ENCODE results near the gene ZNF79.
"Not testable (repeated sequence)": the region's sequence is repeated elsewhere in the genome, so short reads cannot be mapped to it uniquely, and the experiment has no call there.

Gene ZNF79

GRCh38 chr9:127457191-127457878 is 33.2 kb downstream of the ZNF79 start:
- DNase-seq (ENCODE audit: low read depth), result no peak

GRCh38 chr9:127458921-127459320 is 34.7 kb downstream of the ZNF79 start:
- no peak for DNase-seq (ENCODE audit: low read depth)

GRCh38 chr9:127463382-127463781 is 39.2 kb downstream of the ZNF79 start:
- DNase-seq (ENCODE audit: low read depth), result no peak

DNA sequence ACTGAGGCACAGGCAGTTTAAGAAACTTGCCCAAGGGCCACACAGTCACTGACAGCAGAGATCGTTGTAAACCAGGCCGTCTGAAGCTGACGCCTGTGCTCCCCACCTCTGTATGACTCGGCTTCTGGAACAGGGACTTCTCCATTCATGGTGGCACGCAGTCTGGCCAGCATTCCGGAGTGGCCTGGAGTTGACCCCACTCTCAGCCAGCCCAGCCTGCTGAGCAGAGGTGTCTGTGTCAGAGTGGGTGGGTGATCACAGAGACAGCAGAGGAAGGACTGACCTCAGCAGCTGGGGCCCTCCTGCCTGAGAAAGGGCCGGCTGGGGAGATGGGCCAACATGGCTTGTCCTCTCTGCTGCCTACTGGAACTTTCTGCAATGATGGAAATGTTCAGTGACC is 39.7 kb downstream of the ZNF79 start:
- DNase-seq (ENCODE audit: low read depth), result no peak

- DNase-seq (ENCODE audit: low read depth), result not testable (repeated sequence)
Observed at GRCh38 chr9:127466407-127466917, 42.3 kb downstream of the ZNF79 start.

GRCh38 chr9:127467621-127468020 is 43.4 kb downstream of the ZNF79 start:
- no peak for DNase-seq (ENCODE audit: low read depth)

- DNase-seq (ENCODE audit: low read depth), result no peak
Observed at GRCh38 chr9:127470662-127471061, 46.5 kb downstream of the ZNF79 start.

DNA sequence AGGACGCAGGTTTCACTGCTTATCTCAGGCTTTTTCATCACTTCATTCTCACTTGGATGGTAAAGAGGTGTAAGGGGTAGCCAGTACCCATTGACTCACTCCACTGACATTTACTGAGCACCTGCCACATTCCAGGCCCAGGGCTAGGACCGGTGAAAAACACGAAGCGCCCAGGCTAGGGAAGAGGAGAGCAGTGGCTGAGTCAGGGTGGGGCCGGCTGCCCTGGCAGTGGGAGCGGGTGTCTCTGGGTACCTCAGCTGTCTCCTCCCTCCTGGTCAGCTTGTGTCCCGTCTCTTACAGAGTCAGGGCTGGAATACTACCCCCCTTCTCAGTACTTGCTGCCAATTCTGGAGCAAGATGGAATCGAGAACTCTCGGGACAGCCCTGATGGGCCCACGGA is 49.3 kb downstream of the ZNF79 start:
- DNase-seq (ENCODE audit: low read depth), result no peak

DNA sequence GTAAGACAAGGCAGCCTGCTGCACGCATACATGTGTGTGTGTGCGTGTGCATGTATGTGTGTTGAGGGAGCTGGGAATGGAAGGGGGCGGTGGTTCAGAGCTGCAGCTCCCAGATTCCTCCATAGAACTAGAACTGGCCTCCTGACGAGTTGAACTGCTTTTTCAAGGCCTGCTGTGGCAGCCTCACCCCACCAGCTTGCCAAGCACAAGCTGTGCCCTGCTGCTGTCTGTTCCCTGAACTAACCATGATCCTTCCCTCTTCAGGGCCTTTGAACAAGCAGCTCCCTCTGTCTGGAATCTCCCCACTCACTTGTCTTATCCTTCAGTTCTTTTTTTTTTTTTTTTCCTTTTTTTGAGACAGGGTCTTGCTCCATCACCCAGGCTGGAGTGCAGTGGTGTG is 49.8 kb downstream of the ZNF79 start:
- DNase-seq (ENCODE audit: low read depth), result no peak

DNA sequence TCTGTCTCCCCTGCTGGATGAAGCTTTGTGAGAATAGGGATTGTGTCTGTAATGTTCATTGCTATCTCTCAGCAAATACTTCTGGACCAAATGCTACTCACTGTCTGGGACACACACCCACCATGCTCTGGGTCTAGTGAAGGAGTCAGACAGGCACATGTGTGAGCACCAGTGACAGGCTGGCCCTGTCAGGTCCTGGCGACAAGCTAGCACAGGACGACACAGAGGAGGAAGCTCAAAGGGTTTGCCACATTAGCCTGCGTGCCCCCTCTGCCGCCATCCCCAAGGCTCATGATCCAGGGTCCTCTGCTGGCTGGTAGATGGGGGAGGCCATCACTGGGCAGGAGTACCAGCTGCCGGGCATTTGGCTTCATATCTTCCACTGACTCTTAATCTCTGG is 50.4 kb downstream of the ZNF79 start:
- DNase-seq (ENCODE audit: low read depth), result no peak

DNA sequence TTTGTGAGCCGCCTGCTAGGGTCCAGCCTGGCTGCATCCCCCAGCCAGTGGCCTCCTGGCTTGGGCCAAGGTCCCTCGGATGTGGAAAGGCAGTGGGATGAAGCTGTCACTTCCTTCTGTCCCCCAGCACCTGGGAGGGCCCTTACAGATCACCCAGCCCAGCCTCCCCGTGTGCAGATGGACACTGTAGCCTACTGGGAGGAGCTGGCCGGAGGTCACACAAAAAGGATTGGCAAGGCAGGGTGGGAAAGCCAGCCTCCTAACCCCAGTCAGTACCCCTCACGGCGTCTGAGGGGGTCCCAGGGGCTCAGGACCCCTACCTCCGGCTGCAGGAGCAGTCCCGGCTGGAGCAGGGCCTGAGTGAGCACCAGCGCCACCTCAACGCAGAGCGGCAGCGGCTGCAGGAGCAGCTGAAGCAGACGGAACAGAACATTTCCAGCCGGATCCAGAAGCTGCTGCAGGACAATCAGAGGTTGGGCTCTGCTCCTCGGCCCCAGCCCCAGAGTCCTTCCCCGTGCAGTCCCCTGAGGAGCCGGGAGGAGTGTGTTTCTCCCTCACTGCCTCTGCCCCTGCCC is 55.4 kb downstream of the ZNF79 start:
- no peak for DNase-seq (ENCODE audit: low read depth)

GRCh38 chr9:127482662-127483061 is 58.5 kb downstream of the ZNF79 start:
- no peak for DNase-seq (ENCODE audit: low read depth)

DNA sequence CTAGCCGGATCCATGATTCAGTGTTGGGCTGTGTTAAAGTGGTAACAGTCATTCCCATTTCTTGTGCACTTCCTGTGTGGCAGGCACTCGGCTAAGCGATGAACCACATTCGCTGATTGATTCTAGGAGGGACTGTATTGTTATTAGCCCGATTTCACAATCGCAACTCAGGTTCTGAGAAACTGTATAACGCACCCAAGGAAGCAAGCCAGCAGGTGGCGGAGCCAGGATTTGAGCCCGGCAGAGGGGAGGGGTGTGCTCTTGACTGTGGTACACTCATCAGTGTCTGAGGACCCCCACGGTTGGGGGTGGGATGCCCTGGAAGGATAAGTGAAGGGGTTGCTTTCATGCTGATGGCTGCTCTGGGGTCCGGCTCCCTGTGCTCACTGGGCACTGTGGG is 61.8 kb downstream of the ZNF79 start:
- DNase-seq (ENCODE audit: low read depth), result no peak

- no peak for DNase-seq (ENCODE audit: low read depth)
Observed at GRCh38 chr9:127488946-127489345, 64.8 kb downstream of the ZNF79 start.

GRCh38 chr9:127489471-127490115 is 65.4 kb downstream of the ZNF79 start:
- no peak for DNase-seq (ENCODE audit: low read depth)

GRCh38 chr9:127490535-127491230 is 66.5 kb downstream of the ZNF79 start:
- no peak for DNase-seq (ENCODE audit: low read depth)

DNA sequence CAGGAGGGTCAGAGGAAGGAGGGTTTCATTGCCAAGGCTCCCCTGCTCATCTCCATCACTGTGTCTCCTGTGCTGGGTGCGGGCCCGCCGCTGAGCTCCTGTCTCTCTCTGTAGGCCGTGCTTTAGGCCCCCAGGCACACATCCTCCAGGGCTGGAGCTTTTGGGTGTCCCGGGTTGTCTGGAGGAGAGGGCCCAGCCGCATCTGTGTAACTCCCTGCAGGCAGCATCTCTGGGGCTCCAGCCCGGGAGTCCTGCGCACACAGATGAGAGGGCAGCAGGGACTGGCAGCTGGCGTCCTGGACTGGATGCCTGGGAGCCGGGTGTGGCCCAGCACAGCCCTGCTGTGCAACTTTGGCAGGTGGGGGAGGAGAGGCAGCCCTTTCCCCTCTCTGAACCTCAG is 67.3 kb downstream of the ZNF79 start:
- no peak for DNase-seq (ENCODE audit: low read depth)

DNA sequence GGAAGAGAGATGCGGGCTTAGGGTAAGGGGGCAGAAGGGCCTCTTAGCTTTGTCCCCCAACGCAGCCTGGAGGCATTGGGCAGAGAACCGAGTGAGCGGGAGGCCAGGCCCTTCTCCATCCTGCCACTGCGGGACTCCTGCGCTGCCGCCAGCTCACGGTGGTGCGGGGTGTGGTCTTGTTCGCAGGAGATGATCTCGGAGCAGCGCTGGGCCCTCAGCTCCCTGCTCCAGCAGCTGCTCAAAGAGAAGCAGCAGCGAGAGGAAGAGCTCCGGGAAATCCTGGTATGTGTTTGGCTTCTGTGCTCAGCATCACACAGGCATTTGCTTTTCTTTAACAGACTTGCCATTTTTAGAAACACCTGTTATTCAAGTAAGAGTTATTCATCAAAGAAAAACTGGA is 68.4 kb downstream of the ZNF79 start:
- DNase-seq (ENCODE audit: low read depth), result no peak

- no peak for DNase-seq (ENCODE audit: low read depth)
Observed at GRCh38 chr9:127493592-127494303, 69.6 kb downstream of the ZNF79 start.

DNA sequence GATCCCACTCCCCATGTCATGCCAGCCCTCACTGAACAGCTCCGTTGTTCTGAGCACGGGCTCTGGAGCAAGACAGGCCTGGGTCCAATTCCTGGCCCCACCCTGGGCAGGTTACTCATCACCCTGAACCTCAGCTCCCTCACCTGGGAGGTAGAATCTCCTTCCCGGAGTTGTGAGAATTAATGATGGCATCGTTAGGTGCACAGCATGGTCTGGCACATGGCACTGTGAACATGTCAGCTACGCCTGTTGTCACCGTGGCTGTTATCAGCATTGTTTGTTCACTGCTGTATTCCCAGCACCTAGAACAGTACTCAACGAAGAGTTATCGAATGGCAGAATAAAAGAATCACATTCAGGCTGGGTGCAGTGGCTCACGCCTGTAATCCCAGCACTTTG is 70.1 kb downstream of the ZNF79 start:
- no peak for DNase-seq (ENCODE audit: low read depth)
